Measurements from ENCODE around the gene SLC30A10. TPM values are rescaled to one million over a fixed set of nuclear protein-coding genes. Genes with fewer than 3 reads are reported as not detected.
"Not testable (repeated sequence)": the region's sequence is repeated elsewhere in the genome, so short reads cannot be mapped to it uniquely, and the experiment has no call there.

The SLC30A10 gene
- total and polyA plus RNA-seq, 5 donors: not detected

DNA sequence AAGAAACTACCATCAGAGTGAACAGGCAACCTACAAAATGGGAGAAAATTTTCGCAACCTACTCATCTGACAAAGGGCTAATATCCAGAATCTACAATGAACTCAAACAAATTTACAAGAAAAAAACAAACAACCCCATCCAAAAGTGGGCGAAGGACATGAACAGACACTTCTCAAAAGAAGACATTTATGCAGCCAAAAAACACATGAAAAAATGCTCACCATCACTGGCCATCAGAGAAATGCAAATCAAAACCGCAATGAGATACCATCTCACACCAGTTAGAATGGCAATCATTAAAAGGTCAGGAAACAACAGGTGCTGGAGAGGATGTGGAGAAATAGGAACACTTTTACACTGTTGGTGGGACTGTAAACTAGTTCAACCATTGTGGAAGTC is 59.7 kb downstream of the SLC30A10 start:
- H3K9me3 ChIP-seq (ENCODE audit: control insufficient read depth, low read length); H3K27me3 ChIP-seq (ENCODE audit: control insufficient read depth, insufficient read depth); H3K4me3 ChIP-seq (ENCODE audit: low read length); H3K27ac ChIP-seq (ENCODE audit: low read length); intact Hi-C loops (cut with DNase I); DNase-seq; ATAC-seq; H3K4me1 ChIP-seq (ENCODE audit: control insufficient read depth, insufficient read depth, low read length): not testable (repeated sequence)
- 73% methylated on average over 1 of the region's 3 CpGs for WGBS

Other genes starting within 250 kb of the SLC30A10 start
- 10 to 100 TPM; 55.8 to 66.4 (median 62.5) TPM for gene EPRS1, start 117.9 kb upstream of the SLC30A10 start, total RNA-seq
- 33.6 TPM for gene EPRS1, start 117.9 kb upstream of the SLC30A10 start, polyA plus RNA-seq
- gene BPNT1, start 161.2 kb upstream of the SLC30A10 start, total RNA-seq: 10 to 100 TPM; 13.4 to 22.2 (median 17.2) TPM
- 15.8 TPM for gene BPNT1, start 161.2 kb upstream of the SLC30A10 start, polyA plus RNA-seq
- gene IARS2, start 165.6 kb upstream of the SLC30A10 start, total RNA-seq: 10 to 100 TPM; 56.1 to 64.5 (median 61.3) TPM
- 43.3 TPM for gene IARS2, start 165.6 kb upstream of the SLC30A10 start, polyA plus RNA-seq